Ramos (cell line): Measurements from ENCODE around the gene LRP8.

Experiments used
- in situ Hi-C: fragments of 300-500 bp; cut with MboI; formaldehyde crosslinking; loops from one replicate; pipeline ENCODE4 v1.14.3; 2022; ENCODE audit warnings: low sequenced_read_pairs; ENCODE audit not compliant: unreplicated experiment

The LRP8 gene

DNA sequence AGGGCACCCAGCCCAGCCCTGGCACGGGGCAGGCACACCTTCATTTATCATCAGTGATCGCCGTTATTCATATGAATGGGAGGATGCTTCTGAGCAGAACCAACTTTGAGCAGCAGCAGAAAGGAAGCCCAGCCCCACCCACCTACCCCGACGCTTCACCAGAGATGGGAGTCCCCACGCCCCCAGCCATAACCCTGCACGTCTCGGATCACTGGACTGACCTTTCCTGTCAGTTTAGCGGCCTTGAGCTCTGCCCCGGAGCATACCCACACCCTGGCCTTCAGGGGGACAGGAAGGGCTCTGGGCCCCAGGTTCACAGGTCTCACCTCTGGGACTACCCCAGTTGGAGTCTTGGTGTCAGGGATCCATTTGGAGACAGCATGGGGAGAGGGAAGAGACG lies 18.1 kb downstream of the LRP8 start:
- in situ Hi-C loops, result no loop called here

DNA sequence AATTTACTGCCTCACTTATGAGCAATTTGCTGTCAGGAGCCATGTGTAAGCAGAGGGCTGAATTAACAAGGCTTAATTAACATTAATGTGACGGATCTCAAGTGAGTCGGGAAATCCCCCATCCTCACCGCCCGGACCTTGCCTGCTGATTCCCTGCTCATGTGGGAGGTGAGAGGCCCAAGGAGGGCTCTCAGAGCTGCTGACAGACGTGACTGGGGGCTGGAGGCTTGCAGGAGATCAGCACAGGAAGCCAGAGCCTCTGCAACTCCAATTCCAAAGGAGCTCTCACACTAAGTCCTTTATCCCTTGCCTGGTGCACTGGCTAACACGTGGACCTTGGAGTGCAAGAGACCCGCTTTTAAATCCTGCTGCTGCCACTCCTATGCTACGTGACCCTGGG lies 19.4 kb downstream of the LRP8 start:
- in situ Hi-C loops, result no loop called here

DNA sequence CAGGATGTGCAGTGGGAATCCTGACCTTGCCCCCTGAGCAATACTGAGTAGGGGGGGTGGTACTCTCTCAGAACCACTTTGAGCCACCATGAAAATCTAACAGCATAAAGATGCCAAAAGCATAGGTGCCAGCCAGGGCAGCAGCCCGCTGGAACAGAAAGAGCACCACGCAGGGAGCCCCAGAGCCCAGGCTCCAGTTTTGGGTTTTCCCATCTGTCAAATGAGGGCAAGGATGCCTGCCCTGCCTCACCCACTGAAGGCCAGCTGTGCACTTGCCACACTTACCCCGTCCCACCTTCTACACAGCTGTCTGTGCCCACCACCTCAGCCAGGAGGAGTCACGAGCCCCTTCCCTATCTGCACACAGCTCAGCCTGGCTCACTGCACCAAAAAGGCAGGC lies 20.8 kb downstream of the LRP8 start:
- in situ Hi-C loops, result no loop called here

DNA sequence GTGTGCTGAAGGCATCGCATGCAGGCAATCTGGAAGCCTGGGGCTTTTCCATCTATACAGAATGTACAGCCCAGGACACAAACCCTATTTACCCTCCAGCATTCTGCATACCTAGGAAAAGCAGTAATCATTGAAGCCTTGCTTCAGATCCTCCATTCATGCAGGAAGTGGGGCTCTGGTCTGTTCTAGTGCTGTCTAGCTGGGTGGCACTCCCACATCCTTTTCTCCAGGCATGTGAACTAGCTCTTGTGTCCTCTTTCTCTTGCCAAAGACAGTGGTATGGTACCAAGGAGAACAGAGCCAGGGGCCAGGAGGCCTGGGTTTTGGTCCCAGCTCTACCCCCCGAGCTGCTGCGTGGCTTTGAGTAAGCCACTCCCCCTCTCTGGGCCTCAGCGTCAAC lies 21.7 kb downstream of the LRP8 start:
- in situ Hi-C loops, result no loop called here

DNA sequence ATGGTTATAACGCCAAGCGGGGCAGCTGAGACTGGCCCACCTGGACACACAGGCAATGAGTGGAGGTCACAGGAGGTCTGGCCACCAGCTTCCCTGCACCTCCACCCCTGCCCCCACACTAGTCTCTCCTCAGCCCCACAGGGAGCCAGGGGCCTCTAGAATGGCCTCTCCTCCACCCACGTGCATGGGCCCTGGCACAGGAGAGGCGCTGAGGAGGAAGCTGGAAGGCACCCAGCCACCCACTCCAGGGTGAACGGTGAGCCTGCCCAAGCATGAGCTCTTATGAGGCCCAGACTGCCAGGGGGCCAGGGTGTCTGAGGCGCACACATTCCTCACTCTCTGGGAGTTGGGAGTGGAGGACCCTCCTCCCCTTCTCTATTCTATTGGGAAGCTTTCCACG lies 22.2 kb downstream of the LRP8 start:
- in situ Hi-C loops, result no loop called here

DNA sequence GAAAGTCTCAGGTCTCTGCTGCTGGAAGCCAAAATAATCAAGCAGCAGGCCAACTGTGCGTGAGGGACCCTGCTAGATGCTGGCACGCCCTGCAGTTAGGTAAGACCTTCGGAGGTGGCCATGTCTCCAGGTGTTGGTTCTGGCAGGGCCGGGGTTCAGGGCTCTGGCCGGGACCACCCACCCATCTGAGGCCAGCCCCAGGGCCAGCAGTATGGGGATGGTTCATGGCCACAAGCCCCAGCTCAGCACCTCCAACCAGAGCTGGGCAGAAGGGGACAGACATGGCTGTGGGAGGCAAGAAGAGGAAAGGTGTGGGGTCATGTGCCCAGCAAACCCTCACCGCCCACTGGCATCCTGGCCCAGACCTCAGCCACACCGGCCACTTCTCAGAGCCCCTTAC lies 23.3 kb downstream of the LRP8 start:
- in situ Hi-C loops, result no loop called here

DNA sequence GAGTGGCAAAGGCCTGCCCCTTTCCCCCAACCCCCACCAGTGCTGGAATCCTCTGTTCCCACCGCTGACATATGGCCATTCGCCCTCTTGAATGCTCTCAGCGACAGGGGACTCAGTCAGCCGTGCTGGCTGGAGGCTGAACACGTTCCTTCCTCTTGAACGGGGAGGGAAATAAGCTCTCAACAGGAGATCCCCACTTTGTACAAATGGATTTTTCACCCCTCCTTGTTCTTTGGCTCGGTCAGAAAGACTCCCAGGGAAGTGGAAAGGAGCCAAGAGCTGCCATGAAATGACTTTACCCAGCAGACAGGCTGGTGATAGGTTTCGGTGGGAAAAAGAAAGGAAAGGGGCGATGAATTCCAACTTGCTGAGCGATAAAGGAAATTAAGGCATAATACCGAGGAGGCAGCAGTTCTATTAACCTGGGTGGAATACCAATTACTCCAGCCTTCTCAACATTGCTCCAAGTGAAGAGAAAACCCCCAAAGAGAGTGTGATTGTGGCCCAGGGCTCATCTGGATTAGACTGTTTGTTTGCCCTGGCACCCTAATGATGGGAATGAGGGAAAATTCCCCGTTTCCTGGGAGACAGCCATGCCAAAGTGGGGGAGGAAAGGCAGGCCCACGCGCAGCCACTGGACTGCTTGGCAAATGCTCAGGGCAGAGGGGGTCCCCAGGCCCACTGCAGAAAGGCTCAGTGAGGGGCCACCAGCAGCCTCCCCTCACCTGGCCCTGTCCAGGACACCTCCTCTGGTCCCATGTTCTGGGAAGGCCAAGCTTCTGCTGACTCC lies 23.9 kb downstream of the LRP8 start:
- in situ Hi-C loops, result no loop called here

DNA sequence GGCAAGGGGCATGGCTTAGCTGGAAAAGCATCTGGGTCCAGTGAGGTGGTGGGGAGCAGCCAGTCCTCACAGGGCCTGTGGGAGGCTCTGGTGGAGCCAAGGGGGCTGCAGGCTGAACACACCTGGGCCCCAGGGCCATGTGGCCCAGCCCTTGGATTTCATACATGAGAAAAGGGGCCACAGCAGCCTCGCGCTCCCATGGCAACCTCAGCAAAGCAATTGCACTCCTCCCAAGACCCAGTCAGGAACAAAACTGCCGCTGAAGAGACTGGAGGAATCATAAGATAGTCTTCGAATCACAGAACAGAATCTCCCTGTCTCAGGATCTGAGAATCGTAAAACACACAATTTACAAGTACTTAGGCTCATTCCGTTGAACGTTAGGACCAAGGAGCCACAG lies 24.6 kb downstream of the LRP8 start:
- in situ Hi-C loops, result no loop called here

DNA sequence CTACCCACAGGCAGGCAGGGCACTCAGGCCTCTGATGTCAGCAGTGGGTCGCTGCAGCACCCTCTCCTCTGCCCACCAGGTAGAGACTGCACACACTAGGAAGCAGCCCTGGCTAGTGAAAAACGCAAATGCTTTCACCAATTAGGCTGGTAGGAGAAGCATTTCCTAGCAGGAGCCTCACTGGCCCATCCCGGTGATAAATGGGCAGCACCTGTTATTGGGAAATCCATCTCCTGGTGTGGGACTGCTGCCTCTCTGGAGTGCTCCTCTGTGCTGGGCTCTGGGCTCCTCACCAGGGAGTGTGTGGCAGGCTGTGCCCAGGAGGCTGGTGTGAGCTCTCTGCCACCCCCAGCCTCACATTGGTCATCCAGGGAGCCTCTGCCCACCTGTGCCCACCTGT lies 28.6 kb downstream of the LRP8 start:
- in situ Hi-C loops, result no loop called here

DNA sequence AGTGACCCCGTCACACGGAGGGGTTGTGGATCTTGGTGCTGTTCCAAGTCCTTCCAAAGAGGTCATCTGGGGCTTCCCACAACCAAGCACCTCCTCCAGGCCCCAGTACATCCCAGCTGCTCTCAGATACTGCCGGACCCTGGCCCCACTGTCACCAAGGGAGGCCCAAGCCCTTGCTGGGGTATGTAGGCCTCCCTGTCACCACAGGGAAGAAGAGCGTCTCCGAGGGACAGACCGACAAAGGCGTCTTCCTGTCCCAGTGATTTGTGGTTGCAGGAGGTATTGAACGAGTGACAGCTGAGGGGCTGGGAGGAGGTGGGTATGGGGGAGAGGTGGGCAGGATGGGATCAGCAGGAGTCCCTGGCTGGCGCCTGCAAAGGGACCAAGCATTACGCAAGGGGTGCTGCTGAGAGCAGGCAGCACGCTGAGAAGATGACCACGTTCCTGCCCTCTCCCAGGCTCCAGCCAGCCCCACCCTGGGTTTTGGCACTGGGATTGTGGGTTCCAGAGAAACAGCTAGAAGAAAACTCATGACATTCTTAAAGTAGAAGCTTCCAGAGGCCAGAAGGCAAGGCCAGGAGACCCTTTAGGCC lies 29.7 kb downstream of the LRP8 start:
- in situ Hi-C loops, result no loop called here

DNA sequence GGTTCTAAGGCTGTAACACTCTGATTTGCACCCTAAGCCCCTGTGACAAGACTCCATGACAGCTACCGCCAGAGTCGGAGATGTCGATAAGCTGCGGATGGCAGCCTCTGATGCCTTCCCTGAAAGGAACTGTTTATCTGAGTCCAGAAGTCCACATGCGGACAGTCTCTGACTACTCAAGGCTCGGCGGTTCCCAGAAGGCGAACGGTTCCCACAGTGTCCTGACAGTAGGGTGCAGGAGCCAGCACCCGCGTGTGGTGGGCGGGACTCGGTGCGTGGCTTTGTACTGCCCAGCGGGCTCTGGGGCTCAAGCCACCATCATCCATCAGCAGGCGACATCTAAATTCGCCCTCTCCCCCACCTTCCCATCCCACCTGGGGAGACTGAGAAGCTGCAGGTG lies 30.7 kb downstream of the LRP8 start:
- in situ Hi-C loops, result no loop called here

DNA sequence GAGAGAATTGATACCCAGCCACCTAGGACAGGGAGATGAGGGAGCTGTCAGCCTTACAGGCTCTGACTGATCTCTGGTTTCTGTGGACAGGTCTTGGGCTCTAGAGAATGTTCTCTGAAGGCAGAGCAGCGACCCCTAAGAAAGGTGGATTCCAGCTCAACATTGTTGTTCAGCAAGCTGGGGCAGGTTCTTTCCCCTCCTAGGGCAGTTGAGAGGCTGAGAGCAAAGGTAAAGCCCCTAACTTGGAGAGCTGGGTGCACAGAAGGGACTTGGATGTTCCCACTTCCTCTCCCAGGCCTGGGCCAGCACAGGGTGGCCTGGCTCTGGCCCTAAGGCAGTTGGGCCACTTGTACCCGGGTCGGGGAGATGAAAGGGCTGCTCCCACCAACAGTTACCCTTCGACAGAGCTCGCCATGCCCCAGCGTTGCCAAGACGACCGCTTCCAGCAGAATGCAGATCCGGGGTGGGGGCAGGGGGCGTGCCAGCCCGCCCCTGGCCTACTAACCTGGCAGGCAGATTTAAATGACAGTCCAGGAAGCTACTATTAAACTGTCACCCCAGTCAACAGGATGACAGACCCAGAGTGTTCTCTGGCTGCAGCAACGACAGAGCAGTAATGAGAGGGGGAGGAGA lies 31.6 kb downstream of the LRP8 start:
- in situ Hi-C loops, result no loop called here

DNA sequence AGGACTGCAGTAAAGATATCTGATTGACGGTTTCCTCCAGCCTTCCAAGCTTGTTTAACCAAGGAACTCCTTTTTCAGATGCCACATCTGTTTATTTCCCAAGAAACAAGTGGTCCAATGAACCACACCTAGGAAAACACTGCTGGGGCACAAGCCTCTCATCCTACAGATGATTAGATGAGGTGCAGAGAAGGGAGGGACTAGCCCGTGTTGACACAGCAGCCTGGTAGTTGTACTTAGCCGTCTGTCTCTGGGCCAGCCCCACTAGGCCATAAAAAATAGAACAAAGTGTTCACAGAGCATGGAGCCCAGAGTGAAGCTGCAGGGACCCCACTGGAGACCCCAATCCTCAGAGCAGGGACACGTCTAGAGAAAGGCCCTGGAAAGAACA lies 32.1 kb downstream of the LRP8 start:
- in situ Hi-C loops, result no loop called here

DNA sequence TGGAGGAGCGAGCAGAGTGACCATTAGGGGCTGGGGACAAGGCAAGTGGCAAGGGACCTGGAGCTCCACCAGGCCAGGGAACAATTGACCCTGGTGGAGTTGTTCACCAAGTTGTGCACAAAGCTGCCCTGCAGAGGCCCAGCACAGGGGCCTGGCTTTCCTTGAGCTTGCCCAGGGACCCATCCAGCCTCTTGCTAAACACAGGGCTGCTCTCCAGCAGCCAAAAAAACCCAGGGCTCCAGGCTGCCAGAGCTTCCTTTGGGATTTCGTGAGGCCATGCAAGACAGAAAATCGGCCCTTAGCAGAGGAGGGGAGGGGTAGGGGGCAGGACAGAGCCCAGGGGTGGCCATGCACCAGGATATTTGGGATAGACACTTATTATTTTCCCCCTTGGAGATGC lies 32.6 kb downstream of the LRP8 start:
- in situ Hi-C loops, result no loop called here

DNA sequence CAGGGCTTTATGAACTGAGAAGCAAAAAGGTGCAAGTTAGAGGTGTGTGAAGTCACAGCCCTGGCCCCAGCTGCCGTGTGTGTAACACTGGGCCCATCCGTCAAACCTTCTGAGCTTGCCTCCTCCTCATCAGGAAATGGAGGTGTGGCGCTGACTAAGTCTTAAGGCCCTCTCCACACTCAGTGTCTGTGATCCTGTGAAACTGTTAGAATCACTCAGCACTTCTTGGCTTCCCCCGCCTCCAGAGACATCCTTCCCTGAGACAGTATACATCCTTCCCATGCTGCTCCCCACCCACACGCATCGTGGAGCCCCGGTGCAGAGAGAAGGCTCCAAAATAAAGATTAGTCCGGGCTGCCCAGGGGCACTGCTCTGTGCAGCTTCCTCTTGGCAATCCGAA lies 33.3 kb downstream of the LRP8 start:
- in situ Hi-C loops, result no loop called here

DNA sequence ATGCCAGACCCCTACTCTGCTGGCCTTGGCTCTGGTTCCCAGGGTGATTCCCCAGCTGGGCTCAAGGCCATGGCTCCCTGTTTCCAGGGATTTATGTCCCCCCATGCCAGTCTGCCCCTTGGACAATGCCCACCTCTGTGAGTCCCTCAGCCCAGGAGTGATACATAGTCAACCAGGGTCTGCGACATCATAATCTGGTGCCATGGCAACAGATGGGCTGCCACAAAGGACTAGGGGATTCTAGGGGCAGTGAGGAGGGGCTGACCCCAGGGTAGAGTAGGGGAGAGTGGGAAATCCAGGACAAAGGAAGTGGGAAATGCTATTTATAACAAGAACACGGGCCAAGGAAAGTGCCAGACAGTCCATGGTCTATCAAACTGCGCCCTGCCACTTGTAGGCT lies 33.8 kb downstream of the LRP8 start:
- in situ Hi-C loops, result no loop called here

DNA sequence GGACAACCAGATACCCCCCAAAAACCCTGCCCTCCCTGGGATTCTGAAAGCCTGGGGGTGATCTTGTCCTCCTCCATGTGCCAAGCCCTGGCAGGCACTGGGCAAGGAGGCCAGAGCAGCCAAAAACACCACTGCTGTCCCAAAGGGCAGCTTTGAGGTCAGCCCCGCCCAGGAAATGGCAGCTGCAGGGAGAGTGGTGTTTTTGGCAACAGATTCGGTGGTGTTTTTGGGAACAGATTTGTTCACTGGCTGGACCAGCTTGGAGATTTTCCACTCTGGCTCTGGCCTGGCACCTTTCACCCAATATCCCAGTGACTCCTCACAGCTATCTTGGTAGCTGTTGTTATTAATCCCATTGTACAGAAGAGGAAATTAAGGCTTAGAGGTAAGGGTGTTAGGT lies 34.7 kb downstream of the LRP8 start:
- in situ Hi-C loops, result no loop called here

DNA sequence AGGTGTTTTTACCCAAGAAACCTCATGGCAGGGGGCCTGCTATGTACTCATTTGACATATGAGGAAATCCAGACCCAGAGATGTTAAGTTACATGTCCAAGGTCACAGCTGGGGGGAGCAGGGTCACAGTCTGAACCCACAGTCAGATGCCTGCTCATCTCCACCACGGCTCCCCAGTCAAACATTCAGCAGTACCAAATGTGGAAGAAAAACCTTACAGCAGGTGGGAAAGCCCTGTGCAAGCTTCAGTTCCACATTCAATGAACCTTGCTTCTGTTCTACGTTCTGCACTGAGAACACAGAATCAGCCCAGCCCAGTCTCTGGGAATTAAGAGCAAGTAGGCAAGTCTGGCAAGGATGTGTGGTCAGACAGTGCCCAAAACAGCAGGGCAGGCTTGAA lies 35.2 kb downstream of the LRP8 start:
- in situ Hi-C loops, result no loop called here

DNA sequence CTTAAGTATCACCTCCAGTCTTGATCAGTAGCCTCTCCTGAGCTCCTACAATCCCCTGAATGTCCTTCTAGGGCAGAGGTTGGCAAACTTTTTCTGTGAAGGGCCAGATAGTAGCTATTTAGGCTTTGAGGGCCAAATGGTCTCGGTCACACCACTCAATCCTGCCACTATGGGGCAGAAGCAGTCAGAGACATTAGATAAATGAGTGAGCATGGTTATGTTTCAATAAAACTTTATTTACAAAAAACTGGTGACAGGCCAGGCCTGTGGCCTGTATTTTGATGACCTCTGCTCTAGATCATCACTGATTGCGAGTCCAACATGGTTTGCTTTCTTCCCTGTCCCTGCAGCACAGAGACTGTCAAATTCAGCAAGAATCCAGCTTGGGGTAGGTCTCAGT lies 36.3 kb downstream of the LRP8 start:
- in situ Hi-C loops, result no loop called here

DNA sequence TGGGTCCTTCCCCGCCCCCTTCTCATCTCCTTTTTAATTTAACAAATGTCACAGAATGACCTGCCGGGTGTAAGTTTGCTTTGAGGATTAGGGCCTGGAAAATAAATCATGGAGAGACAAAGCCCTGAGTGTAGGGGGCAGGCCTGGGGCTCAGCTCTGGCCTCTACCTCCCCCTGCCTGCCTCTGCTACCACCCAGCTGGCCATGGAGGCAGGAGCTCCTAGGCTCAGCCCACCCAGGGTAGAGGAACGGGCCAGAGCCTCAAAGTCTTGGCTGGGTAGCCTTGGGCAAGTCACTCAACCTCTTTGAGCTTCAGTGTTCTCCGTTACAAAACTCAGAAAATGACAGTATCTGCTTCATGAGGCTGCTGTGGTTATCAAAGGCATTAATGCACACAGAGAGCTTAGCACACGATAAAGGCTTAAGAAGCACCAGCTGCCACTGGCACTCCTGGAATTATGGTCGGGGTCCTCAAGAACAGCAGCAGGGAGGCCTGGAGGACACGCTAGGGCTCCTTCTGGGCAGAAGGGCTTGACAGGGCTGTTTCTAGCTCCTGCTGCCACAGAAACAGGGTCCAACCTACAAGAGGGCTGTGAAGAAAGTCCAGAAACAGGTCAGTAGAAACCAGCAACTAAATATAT lies 39.0 kb downstream of the LRP8 start:
- in situ Hi-C loops, result no loop called here

DNA sequence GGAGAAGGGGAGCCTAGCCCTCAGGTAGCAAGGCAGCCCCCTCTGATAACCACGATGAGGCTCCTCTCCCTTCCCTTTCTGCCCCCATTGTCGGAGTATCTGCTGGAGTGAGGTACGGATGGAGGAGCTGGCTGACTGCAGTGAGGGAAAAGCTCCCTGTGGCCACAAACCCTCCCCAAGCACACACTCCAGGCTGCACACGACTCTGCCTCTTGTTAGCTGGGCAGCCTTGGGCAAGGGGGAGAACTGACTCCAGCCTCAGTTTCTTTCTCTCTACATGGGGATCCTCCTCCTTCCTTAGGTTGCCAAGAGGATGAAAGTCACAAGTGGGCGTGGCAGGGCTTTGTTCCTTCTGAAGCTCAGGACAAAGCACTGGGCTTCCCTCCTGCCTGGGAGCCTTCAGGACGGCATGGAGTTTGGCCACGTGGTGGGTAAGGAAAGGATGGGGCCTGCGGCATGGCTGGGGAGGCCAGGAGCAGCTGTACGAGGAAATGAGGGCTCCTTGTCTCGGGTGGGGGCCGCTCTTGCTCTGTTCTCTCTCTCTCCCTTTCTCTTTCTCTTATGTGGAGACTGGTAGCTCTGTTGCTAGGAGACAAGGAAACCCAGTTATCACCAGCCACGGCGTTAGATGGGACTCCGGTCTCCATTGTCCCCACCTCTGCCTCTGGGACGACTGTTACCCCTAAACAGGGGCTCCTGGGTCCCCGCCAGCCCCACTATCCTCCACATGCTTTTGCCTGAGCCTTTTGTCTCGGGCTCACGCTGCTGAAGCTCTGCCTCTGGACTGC lies 39.7 kb downstream of the LRP8 start:
- in situ Hi-C loops, result no loop called here
